SKM-1 (cell line): ENCODE data around the gene POLR3H.

Experiments used
- DNase-seq: peaks from one replicate; lab custom pipeline; 2025; ENCODE audit not compliant: unreplicated experiment; lab: John Stamatoyannopoulos, UW

Gene POLR3H

GRCh38 chr22:41522813-41523212 is 21.5 kb downstream of the POLR3H start:
- DNase-seq = no peak

GRCh38 chr22:41521126-41521525 is 23.1 kb downstream of the POLR3H start:
- DNase-seq = no peak

GRCh38 chr22:41518048-41518347 is 26.3 kb downstream of the POLR3H start:
- DNase-seq = no peak

- DNase-seq = peak; percentile 18
Observed at GRCh38 chr22:41517172-41518047, 26.9 kb downstream of the POLR3H start.

GRCh38 chr22:41516462-41516861 is 27.8 kb downstream of the POLR3H start:
- DNase-seq = no peak

DNA sequence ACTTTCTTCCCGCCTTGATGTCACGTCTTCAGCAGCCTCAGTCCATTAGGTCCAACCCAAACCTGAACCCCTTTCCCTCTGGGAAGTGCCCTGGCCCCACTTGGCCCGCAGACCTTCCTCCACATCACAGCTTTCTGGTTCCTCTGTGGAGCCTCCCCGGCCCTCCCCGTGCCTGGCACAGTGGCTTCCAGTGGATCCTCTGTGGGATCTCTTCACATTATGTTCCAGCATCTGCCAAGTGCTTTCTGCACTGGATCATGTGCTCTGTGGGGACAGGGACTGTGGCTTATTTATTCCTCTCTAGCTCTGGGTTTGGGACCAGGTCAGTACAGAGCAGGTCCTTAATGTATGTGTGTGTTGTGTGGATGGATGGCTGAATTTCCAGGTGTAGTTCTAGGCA is 30.9 kb downstream of the POLR3H start:
- DNase-seq = no peak

GRCh38 chr22:41512421-41513194 is 31.7 kb downstream of the POLR3H start:
- no peak for DNase-seq

DNA sequence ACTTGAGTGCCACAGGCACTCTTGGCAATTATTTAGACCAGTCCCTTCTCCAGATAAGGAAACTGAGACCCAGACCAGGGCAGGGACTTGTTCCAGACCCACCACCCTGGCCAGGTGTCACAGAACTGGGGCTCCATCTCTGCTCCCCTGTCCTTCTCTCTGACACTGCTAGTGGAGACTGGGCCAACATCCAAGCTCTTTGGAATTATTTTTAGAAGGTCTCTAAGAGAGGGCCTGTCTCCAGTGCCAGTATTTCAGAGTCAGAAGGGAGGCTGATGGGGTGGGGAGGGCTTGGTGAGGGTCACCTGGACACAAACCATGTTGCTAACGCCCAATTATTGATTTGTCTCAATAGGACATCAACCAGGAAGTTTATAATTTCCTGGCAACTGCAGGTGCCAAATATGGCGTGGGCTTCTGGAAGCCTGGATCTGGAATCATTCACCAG is 32.7 kb downstream of the POLR3H start:
- no peak for DNase-seq

DNA sequence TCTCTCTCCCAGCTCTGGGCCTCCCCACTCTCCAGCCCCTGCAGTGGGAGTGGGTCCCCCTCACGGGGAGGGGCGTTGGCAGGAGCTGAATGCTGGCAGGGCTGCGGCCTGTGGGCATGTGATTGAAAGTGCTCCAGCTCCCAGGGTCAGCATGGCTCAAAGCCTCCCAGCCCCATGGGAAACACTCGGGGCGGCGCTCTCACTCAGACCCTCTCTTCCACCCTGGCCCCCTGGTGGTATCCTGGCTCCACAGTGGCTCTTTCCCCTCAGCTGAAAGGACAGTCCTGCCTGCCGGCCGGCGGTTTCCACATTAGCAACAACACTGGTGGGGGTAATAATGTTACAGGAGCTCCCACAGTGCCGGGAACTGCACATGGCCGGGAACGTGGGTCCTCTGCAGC is 35.5 kb downstream of the POLR3H start:
- DNase-seq = no peak

GRCh38 chr22:41507330-41508063 is 36.8 kb downstream of the POLR3H start:
- DNase-seq = no peak

- DNase-seq = no peak
Observed at GRCh38 chr22:41505511-41506220, 38.6 kb downstream of the POLR3H start.

DNA sequence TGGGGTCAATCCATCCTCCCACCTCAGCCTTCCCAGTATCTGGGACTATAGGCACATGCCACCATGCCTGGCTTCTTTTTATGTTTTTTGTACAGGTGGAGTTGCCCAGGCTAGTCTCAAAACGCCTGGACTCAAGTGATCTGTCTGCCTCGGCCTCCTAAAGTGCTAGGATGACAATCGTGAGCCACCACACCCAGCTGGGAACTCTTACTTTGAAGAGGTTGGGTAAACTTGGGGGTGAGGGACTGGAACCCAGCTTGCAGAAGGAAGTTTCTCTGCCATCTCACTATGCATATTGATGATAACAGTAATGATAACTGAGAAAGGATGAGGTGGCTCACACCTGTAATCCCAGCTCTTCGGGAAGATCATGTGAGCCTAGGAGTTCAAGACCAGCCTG is 39.5 kb downstream of the POLR3H start:
- no peak for DNase-seq

DNA sequence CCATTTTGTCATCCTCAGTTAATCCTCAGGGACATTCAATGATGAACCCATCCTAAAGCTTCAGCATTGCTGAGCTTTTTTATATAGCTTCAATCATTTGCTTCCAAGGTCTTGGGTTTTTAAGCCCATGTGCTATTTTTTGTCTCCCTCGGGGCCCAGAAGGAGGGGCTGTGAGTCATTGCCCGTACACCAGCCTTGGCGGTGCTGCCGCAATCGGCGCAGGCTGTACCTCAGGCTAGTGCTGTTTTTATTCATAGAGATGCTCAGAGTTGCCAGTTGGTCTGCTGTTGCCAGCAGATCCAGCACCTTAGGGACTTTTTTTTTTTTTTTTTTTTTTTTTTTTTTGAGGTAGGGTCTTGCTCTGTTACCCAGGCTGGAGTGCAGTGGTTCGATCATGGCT is 39.9 kb downstream of the POLR3H start:
- DNase-seq = no peak

- no peak for DNase-seq
Observed at GRCh38 chr22:41501209-41501608, 43.1 kb downstream of the POLR3H start.

- DNase-seq = no peak
Observed at GRCh38 chr22:41500303-41500702, 44.0 kb downstream of the POLR3H start.

GRCh38 chr22:41499624-41500280 is 44.5 kb downstream of the POLR3H start:
- no peak for DNase-seq

- DNase-seq = no peak
Observed at GRCh38 chr22:41498303-41498835, 45.9 kb downstream of the POLR3H start.

DNA sequence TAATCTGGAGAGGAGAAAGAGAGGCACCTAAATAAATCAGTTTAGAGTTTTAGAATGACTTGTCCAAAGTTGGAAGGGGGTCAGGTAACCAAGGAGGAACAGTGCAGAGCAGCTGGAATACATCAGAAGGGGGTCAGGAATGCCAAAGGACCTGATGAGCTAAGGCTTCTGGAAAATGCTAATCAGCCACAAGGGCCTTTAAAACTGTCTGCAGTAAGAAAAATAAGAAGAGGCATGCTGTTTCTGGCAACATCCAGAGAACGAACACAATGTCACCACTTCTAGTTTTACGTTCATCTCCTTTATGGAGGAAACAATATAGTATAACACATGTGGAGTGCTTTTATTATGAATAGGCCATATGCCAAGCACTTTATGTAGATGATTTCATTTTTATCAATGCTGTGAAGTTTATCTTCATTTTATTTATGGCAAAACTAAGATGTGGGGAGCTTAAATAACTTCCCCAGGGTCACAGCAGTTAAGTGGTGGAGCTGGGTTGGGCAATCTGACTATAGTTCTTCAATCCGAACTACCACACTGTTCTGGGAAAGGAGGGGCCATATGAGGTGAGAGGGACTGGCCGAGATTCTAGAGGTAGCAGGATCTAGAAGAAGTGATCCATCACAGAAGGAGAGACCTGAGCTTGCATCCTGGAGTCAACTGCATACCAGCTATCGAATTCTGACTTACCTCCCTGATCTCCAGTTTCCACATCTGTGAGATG is 52.7 kb downstream of the POLR3H start:
- no peak for DNase-seq

DNA sequence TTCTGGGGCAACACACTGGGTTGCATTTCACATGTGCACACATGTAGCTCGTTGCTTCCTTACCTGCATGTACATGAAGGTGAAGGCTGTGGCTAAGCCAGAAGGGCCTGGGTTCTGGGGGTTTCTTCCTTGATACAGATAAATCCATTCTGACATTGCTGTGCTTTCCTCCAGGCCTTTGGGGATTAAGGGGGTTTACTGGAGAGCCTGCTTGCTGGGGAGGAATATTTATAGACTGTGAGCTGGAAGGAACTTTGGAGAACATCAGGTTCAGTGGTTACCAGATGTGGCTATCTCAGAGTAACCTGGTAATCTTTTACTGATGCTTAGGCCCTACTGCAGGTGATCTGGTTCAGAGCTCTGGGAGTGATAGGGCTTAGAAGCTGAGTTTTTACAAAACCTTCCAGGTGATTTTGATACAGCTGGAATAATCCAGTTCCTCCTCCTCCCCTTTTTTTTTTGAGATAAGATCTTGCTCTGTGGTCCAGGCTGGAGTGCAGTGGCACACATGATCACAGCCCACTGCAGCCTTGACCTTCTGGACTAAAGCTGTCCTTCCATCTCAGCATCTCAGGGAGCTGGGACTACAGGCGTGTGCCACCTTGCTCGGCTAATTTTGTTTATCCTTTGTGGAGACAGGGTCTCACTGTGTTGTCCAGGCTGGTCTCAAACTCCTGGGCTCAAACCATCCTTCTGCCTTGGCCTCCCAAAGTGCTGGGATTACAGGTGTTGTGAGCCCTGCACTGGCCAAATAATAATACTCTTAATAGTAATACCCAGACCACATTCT is 55.5 kb downstream of the POLR3H start:
- DNase-seq = no peak
